Heart right ventricle (tissue), 16 donors: ENCODE results near the gene TAPT1. TPM values are rescaled to one million over a fixed set of nuclear protein-coding genes. Genes with fewer than 3 reads are reported as not detected.
"Not testable (repeated sequence)": the region's sequence is repeated elsewhere in the genome, so short reads cannot be mapped to it uniquely, and the experiment has no call there.

Experiments
- ATAC-seq, 8 donors: fragments of 200-7000 bp; cut with Tn5 transposase; one replicate each; pipeline ENCODE4 v1.9.1; 2020; ENCODE audit warnings: mild to moderate bottlenecking in 8 of 8, moderate library complexity in 8 of 8, moderate number of reproducible peaks in 1 of 8
- DNase-seq, 2 donors: peaks; one replicate each; pipeline ENCODE4 v3.0.0-alpha.2; 2020
- H3K27ac ChIP-seq, 10 donors: fragments of 200-600 bp; sonication (generic) in 2 of 10; one replicate each; pipeline versions ENCODE4 v1.5.0 to v1.8.0; 2020 to 2022; ENCODE audit warnings: mild to moderate bottlenecking in 3 of 10
- H3K27me3 ChIP-seq, 7 donors: fragments of 200-600 bp; one replicate each; pipeline ENCODE4 v1.8.0; 2021 to 2022; ENCODE audit warnings: mild to moderate bottlenecking in 2 of 7
- H3K36me3 ChIP-seq, 9 donors: fragments of 200-600 bp; sonication (generic) in 1 of 9; one replicate each; pipeline versions ENCODE4 v1.5.0 to v1.8.0; 2020 to 2022; ENCODE audit warnings: mild to moderate bottlenecking in 2 of 9
- H3K4me1 ChIP-seq, 9 donors: fragments of 200-600 bp; sonication (generic) in 1 of 9; one replicate each; pipeline versions ENCODE4 v1.5.0 to v1.8.0; 2020 to 2022; ENCODE audit warnings: mild to moderate bottlenecking in 4 of 9
- H3K4me3 ChIP-seq, 10 donors: fragments of 200-600 bp; sonication (generic) in 2 of 10; one replicate each; pipeline versions ENCODE4 v1.5.0 to v1.8.0; 2020 to 2022; ENCODE audit warnings: mild to moderate bottlenecking in 7 of 10, moderate library complexity in 2 of 10
- H3K9me3 ChIP-seq, 11 donors: fragments of 200-600 bp in 10 of 11; sonication (generic) in 2 of 11; one replicate each; pipeline versions ENCODE4 v1.5.0 to v1.8.0; 2013 to 2022; ENCODE audit warnings: mild to moderate bottlenecking in 2 of 11, control low read depth in 1 of 11, moderate library complexity in 1 of 11
- CTCF ChIP-seq, 9 donors: fragments of 200-600 bp; sonication (generic) in 2 of 9; IDR thresholded peaks; one replicate each; pipeline versions ENCODE4 v1.5.0 to v1.8.0; 2021 to 2022; ENCODE audit warnings: antibody characterized with exemption in 9 of 9, mild to moderate bottlenecking in 5 of 9, moderate library complexity in 1 of 9
- WGBS, 2 donors: extraction: QIAGEN DNeasy Blood & Tissue Kit; methylation state at CpG; one replicate each; pipeline ENCODE4 v1.1.7; 2013; ENCODE audit warnings: inconsistent platforms in 1 of 2; 5-methylcytosine and 5-hydroxymethylcytosine counted together
- intact Hi-C, 10 donors: fragments of 100-400 bp; cut with DNase I; formaldehyde crosslinking; loops; one replicate each; pipeline versions ENCODE4 v1.11.1 to v1.14.2; 2022
- polyA plus RNA-seq, 2 donors: library from polyadenylated mRNA; stranded (reverse); fragments of 200-250 nt; gene quantifications; one replicate each; pipeline ENCODE4 v1.2.3, GENCODE V29; 2013
- total RNA-seq, 10 donors: library from RNA; stranded (reverse); fragmentation: NEBNext Ultra II Directional in 3 of 10; extraction: Animal tissue kit (Norgen Biotek cat#: 25700) in 3 of 10; gene quantifications; one replicate each; pipeline versions ENCODE4 v1.2.1 to v1.2.4, GENCODE V29; 2021 to 2023
- donor health status: Arrhythmogenic right ventricular cardiomyopathy.
- donor health status: ischemic (EF 13 %, LVEDD 7.1; RV severe dilation, severe dysfunction).
- donor health status: healthy with polysubstance abuse.
- donor health status: DM: no; HTN: yes; CAD: no.
- donor health status: DM: no; HTN: no; CAD: no.
- donor health status: ischemic (EF 25% LVEDD 6.9; RV normal size, moderate dysfunction).
- donor health status: ischemic (EF 25% LVEDD 5.7; RV mildly dilated, moderate dysfunction).
- donor health status: healthy.
- donor health status: DM: yes; HTN: yes; CAD: no.
- donor health status: Ischemic cardiomyopathy.
- donor health status: ischemic (EF 35%, LVEDD 5.7; RV mildly dilated, moderate dysfunction).
- donor health status: nonischemic (EF 11% LVEDD 7.7; RV severe dilation, severe dysfunction).
- donor health status: DM: yes; HTN: yes; CAD: no.
- donor health status: PGD.
- donor health status: ischemic (EF 29% LVEDD 5.4; RV normal size, mild dysfunction).
- donor health status: nonischemic (EF 23%, LVEDD 6.1; RV moderate dilation, normal function).

TAPT1 gene
- total and polyA plus RNA-seq, 12 donors = 14.3 to 44.8 (median 35.6) TPM

GRCh38 chr4:16154451-16154850, 71.8 kb downstream of the TAPT1 start:
- H3K36me3 ChIP-seq = no peaks in the 10 kb centered on the region
- no peak overlapping the region for H3K4me3 ChIP-seq
- peaks cover 3 to 27% (median 11%) of the 10 kb centered on the region in 9 donors for H3K4me1 ChIP-seq
- 95 to 98% methylated on average over 3 of the region's 3 CpGs for WGBS, 2 donors
- no peaks in the 10 kb centered on the region for H3K27me3 ChIP-seq
- DNase-seq (no peak), ATAC-seq (no peak)
- intact Hi-C loops = no loop called here
- no peak for TF ChIP-seq CTCF (IDR thresholded peaks at IDR 0.05)
- no peak overlapping the region for H3K27ac ChIP-seq
- H3K9me3 ChIP-seq = no peaks in the 10 kb centered on the region

GRCh38 chr4:16150716-16151115, 75.6 kb downstream of the TAPT1 start:
- Histone ChIP-seq H3K4me1 (peaks cover 0 to 4% (median under 1%) of the 10 kb centered on the region in 9 donors), H3K27ac (no peak overlapping the region), H3K36me3 (no peaks in the 10 kb centered on the region), H3K27me3 (no peaks in the 10 kb centered on the region), H3K4me3 (no peak overlapping the region), H3K9me3 (peaks cover 0 to 12% (median 0%) of the 10 kb centered on the region in 11 donors)
- intact Hi-C loops = no loop called here
- no peak for ATAC-seq
- no peak for TF ChIP-seq CTCF (IDR thresholded peaks at IDR 0.05)
- WGBS, 2 donors = 94 to 96% methylated on average over 2 of the region's 2 CpGs
- DNase-seq = no peak

- DNase-seq, H3K27me3 ChIP-seq, intact Hi-C loops, H3K4me1 ChIP-seq, ATAC-seq, H3K36me3 ChIP-seq, H3K27ac ChIP-seq, H3K4me3 ChIP-seq: not testable (repeated sequence)
- 81 to 82% methylated on average over 9 of the region's 9 CpGs for WGBS, 2 donors
- H3K9me3 ChIP-seq = peaks cover 0 to 42% (median 17%) of the 10 kb centered on the region in 11 donors
Measured at GRCh38 chr4:16144913-16145312, 81.4 kb downstream of the TAPT1 start.

GRCh38 chr4:16142598-16143310, 83.5 kb downstream of the TAPT1 start:
- H3K27me3 ChIP-seq = no peaks in the 10 kb centered on the region
- TF ChIP-seq CTCF (IDR thresholded peaks at IDR 0.05) = no peak
- no peaks in the 10 kb centered on the region for H3K36me3 ChIP-seq
- no peak overlapping the region for H3K4me3 ChIP-seq
- H3K9me3 ChIP-seq = peaks cover 0 to 42% (median 17%) of the 10 kb centered on the region in 11 donors
- 85 to 86% methylated on average over 5 of the region's 5 CpGs for WGBS, 2 donors
- ATAC-seq (no peak), DNase-seq (no peak)
- H3K4me1 ChIP-seq = peaks cover 0 to 6% (median 0%) of the 10 kb centered on the region in 9 donors
- no peak overlapping the region for H3K27ac ChIP-seq
- intact Hi-C loops = no loop called here

GRCh38 chr4:16140879-16141249, 85.4 kb downstream of the TAPT1 start:
- intact Hi-C loops = no loop called here
- H3K36me3 ChIP-seq = no peaks in the 10 kb centered on the region
- no peak overlapping the region for H3K27ac ChIP-seq
- ATAC-seq = peak in 1 of 8 donors; percentile 37
- peaks cover 0 to 31% (median 17%) of the 10 kb centered on the region in 11 donors for H3K9me3 ChIP-seq
- no peak for TF ChIP-seq CTCF (IDR thresholded peaks at IDR 0.05)
- no peaks in the 10 kb centered on the region for H3K27me3 ChIP-seq
- H3K4me3 ChIP-seq = no peak overlapping the region
- H3K4me1 ChIP-seq = peaks cover 0 to 6% (median 0%) of the 10 kb centered on the region in 9 donors
- no peak for DNase-seq
